AG10803 (cell line): ENCODE data around the gene AK4.

Source experiments
- DNase-seq: peaks from one replicate; pipeline ENCODE4 v3.0.0; 2010; ENCODE audit warnings: low read depth
- H3K4me3 ChIP-seq: 2 replicates; pipeline ENCODE4 v1.5.1; 2011; ENCODE audit warnings: mild to moderate bottlenecking, low read length, control low read depth
- TF ChIP-seq, protein P1 (sequence below): conservative IDR thresholded peaks from 2 replicates; pipeline ENCODE4 v1.5.1; 2011; ENCODE audit warnings: mild to moderate bottlenecking, low read length, control low read depth, inconsistent platforms

AK4 gene

DNA sequence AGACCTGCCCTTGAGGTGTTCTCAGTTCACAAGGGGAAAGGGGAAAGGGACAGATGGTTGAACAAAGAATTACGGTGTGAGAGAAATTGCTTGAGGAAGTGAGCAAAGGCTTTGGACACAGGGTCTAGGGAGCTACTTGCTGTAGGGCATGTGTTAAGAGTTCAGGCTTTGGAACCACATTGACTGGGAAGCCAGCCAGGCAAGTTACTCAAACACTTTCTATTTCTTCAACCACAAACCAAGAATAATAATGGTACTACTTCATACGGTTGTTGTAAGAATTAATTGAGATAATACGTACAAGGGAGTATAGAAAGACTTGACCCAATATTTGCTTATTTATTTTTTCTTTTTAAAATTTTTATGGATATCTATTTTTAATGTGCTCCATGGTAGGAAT, 26.6 kb downstream of the AK4 start:
- TF ChIP-seq, protein P1, sequence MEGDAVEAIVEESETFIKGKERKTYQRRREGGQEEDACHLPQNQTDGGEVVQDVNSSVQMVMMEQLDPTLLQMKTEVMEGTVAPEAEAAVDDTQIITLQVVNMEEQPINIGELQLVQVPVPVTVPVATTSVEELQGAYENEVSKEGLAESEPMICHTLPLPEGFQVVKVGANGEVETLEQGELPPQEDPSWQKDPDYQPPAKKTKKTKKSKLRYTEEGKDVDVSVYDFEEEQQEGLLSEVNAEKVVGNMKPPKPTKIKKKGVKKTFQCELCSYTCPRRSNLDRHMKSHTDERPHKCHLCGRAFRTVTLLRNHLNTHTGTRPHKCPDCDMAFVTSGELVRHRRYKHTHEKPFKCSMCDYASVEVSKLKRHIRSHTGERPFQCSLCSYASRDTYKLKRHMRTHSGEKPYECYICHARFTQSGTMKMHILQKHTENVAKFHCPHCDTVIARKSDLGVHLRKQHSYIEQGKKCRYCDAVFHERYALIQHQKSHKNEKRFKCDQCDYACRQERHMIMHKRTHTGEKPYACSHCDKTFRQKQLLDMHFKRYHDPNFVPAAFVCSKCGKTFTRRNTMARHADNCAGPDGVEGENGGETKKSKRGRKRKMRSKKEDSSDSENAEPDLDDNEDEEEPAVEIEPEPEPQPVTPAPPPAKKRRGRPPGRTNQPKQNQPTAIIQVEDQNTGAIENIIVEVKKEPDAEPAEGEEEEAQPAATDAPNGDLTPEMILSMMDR, result no peak
- no peak overlapping the region for H3K4me3 ChIP-seq
- DNase-seq, result peak; percentile 97

DNA sequence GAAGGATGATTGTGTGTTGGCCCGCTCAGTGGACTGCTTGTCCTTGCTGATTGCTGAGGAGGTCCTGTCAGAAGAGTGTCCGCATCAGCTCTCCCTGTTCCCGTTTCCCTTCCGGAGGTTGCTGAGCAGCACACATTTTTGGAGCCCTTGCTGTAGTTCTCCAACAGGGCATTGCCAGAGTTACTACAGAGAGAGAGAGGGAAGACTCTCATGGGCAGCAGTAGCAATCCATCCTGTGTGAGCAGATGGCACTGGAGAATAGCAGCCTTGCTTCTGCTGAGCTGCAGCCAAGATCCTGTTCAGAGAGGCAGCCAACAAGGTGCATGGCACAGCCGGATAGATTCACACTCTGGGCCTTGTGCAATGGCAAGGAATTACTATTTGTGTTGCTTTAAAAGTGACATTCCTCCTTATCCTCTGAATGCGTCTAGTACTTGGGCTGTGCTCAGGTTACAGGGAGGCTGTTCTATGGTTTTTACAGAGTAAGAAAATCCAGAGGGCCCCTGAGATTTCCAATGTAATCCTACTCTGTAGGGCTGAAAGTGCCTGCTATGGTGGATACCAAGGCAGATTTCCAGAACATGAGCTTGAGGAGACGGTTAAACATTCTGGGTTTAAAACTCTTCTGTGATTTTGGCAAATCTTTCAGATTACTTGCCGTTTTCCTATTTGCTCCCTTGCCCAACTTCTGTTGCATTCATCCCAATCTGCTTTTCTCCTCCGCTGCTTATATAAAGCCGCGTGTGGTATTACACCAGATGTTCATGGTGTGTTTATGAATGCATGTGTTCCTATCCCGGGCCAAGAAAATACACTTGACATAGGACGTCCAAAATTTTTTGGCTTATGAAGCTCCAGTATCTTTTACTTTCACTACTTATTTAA, 27.4 kb downstream of the AK4 start:
- peak; percentile 33 for DNase-seq
- H3K4me3 ChIP-seq, result no peak overlapping the region
- TF ChIP-seq, protein P1, result no peak

DNA sequence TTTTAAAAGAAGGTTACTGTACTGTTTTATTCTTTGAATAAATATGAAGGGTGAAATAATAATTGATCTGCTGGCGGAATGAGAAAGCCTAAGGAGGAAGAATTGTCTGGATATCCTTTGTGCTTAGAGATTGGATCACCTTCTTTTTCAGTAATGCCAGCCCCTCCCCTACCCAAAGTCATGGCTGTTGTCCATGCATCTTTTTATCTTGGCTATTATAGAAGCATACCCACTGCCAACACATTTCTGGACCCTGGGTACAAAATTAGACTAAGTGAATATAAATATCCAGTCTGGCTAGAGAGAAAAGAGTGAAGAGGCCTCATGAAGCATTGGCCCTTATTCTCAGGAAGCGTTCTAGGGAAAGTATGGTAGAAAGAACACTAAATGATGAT, 28.1 kb downstream of the AK4 start:
- H3K4me3 ChIP-seq, result no peak overlapping the region
- no peak for DNase-seq
- TF ChIP-seq, protein P1, result no peak

DNA sequence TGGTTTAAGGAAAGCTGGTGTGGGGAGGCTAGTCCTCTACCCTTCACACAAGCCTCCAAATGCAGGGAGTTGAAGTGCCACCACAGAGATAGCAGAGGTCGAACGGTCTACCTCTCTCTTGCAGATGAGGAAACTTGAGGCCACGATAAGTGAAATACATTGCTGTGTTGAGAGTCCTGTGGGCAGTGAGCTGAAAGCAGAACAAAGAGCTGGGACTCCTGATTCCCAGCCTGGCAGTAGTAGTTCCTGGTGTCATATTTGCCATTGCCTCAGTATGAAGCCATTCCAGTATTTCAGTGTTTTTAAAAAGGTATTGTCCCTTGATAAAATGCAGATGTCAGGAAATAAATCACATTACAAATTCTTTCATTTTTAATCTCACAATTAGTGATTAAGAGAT, 28.6 kb downstream of the AK4 start:
- no peak for DNase-seq
- no peak overlapping the region for H3K4me3 ChIP-seq
- TF ChIP-seq, protein P1, result no peak

DNA sequence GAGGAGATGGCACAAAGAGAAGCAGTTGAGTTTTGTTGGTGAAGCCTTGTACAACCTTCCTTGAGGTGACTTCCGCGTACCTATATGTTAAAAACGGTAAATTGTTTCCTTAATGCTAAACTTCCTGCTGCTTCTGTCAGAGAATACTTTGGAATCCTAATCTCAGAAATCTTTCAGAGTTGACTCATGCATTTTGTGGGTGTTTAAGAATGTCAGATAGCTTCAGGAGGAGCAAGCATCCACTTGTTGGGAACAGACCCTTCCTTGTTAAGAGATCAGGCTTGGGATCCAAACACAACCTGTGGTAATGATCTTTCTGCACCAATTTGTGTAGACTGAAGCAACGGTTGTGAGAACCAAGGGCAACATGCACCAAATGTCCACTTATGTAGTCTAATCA, 29.5 kb downstream of the AK4 start:
- TF ChIP-seq, protein P1, result no peak
- DNase-seq, result peak; percentile 59
- no peak overlapping the region for H3K4me3 ChIP-seq

DNA sequence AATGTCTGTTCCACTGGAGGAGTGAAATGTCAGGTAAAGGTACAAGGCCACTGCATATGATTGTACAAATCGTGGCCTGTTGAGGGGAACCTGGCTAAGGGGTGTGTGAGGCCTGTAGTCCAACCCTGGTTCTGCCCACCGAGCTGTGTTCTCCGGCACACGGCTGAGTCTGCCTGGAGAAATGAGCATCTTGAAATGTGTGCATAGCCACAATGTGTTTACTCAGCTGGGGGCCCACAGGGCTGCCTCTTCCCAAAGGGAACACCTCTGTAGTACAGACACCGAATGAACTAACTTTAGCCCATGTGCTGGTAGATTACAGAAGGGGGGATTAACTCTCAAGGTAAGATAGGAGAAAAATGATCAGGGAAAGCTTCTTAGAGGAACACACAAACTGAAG, 30.2 kb downstream of the AK4 start:
- no peak for DNase-seq
- H3K4me3 ChIP-seq, result no peak overlapping the region
- TF ChIP-seq, protein P1, result no peak

DNA sequence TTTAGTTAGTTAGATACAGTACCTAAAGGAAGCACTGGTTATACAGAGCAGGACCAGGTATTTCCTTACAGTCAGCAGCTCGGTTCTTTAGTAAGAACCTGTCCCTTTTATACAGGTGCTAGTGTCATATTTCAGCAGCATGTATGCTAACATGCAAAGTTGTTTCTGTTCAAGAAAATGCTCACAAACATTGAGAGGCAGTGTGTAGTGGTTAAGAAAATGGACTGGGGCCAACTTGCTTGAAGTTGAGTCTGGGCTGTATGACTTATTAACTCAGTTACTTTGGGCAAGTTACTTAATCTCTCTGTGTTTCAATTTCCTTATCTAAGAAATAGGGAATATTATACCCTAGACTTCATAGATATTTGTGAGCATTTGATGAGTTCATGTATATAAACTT, 31.1 kb downstream of the AK4 start:
- TF ChIP-seq, protein P1, result no peak
- no peak for DNase-seq

More for the DNA sequence above, 31.1 kb downstream of the AK4 start:
- H3K4me3 ChIP-seq, result no peak overlapping the region
